LNCaP clone FGC (cell line): ENCODE data around the gene SULT4A1.

Experiments
- DNase-seq: peaks from one replicate; pipeline ENCODE4 v3.0.0-alpha.2; 2011; ENCODE audit warnings: low read depth
- H3K4me3 ChIP-seq: 2 replicates; pipeline ENCODE4 v1.5.1; 2011; ENCODE audit warnings: mild to moderate bottlenecking, low read depth, low read length, control low read depth
- TF ChIP-seq, protein P1 (sequence below): IDR thresholded peaks from 2 replicates; pipeline ENCODE4 v1.5.1; 2012; ENCODE audit warnings: mild to moderate bottlenecking; ENCODE audit not compliant: control insufficient read depth, insufficient read depth; ENCODE audit errors: extremely low read depth

The SULT4A1 gene

DNA sequence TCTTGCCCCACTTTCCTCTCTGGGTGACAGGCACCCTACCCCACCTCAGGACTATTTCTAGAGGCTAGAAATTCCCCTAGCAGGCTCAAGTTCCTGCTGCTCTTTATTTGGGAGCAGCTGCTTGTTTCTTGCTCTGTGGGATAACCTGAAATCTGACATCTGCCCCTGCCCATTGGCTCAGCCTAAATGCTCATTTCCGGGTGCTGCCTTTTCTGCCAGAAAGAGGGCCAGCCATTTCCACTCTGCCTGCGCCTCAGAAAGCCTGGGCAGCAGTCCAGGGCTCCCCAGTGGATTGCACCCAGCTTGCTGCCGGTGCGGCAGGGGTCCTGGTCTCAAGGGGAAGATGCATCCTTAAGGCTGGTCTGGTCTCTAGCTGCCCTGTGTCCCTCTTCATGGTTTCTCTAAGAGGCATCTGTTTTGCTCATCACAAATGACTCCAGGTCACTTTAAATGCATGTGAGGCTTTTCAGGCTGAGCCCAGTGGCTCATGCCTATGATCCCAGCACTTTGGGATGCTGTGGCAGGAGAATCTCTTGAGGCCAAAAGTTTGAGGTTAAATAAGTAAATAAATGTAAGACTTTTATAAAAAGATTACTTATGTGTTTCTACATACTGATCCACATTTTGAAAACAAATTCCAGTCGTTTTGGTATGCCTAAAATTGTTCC is 39.8 kb upstream of the SULT4A1 start:
- TF ChIP-seq, protein P1, sequence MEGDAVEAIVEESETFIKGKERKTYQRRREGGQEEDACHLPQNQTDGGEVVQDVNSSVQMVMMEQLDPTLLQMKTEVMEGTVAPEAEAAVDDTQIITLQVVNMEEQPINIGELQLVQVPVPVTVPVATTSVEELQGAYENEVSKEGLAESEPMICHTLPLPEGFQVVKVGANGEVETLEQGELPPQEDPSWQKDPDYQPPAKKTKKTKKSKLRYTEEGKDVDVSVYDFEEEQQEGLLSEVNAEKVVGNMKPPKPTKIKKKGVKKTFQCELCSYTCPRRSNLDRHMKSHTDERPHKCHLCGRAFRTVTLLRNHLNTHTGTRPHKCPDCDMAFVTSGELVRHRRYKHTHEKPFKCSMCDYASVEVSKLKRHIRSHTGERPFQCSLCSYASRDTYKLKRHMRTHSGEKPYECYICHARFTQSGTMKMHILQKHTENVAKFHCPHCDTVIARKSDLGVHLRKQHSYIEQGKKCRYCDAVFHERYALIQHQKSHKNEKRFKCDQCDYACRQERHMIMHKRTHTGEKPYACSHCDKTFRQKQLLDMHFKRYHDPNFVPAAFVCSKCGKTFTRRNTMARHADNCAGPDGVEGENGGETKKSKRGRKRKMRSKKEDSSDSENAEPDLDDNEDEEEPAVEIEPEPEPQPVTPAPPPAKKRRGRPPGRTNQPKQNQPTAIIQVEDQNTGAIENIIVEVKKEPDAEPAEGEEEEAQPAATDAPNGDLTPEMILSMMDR = no peak
- no peak overlapping the region for H3K4me3 ChIP-seq
- no peak for DNase-seq

GRCh38 chr22:43900206-43900605 is 37.9 kb upstream of the SULT4A1 start:
- DNase-seq = no peak
- TF ChIP-seq, protein P1 = no peak

GRCh38 chr22:43897751-43898261 is 35.5 kb upstream of the SULT4A1 start:
- no peak for DNase-seq
- H3K4me3 ChIP-seq = no peak overlapping the region
- TF ChIP-seq, protein P1 = no peak

More at GRCh38 chr22:43900206-43900605, 37.9 kb upstream of the SULT4A1 start:
- H3K4me3 ChIP-seq = no peak overlapping the region

- TF ChIP-seq, protein P1 = no peak
- no peak for DNase-seq
- no peak overlapping the region for H3K4me3 ChIP-seq
These were observed 33.8 kb upstream of the SULT4A1 start for GRCh38 chr22:43895986-43896645.

GRCh38 chr22:43894122-43894521 is 31.8 kb upstream of the SULT4A1 start:
- no peak for DNase-seq
- TF ChIP-seq, protein P1 = no peak
- H3K4me3 ChIP-seq = no peak overlapping the region

- TF ChIP-seq, protein P1 = no peak
These were observed 31.0 kb upstream of the SULT4A1 start for GRCh38 chr22:43893266-43893665.

More at GRCh38 chr22:43893266-43893665, 31.0 kb upstream of the SULT4A1 start:
- no peak overlapping the region for H3K4me3 ChIP-seq
- DNase-seq = no peak
